Lung (tissue), 12 donors: ENCODE results near the gene LMTK3. TPM values are rescaled to one million over a fixed set of nuclear protein-coding genes. Genes with fewer than 3 reads are reported as not detected.

Source experiments
- ATAC-seq: fragments of 200-7000 bp; cut with Tn5 transposase; one replicate; pipeline ENCODE4 v1.9.1; 2020; ENCODE audit warnings: moderate number of reproducible peaks; ENCODE audit not compliant: insufficient read depth, low FRiP score
- DNase-seq, 3 donors: peaks; one replicate each; pipeline ENCODE4 v3.0.0-alpha.2; 2013 to 2017
- H3K27ac ChIP-seq, 2 donors: one replicate each; pipeline ENCODE4 v1.5.1; 2013; ENCODE audit warnings: mild to moderate bottlenecking in 2 of 2, moderate library complexity in 2 of 2, control low read depth in 1 of 2, inconsistent platforms in 1 of 2, low read depth in 1 of 2, low read length in 1 of 2
- H3K27me3 ChIP-seq, 3 donors: one replicate each; pipeline ENCODE4 v1.5.1; 2013; ENCODE audit warnings: low read length in 2 of 3; ENCODE audit not compliant: control insufficient read depth in 3 of 3, insufficient read depth in 3 of 3
- H3K36me3 ChIP-seq, 4 donors: one replicate each; pipeline ENCODE4 v1.5.1; 2013; ENCODE audit warnings: low read length in 4 of 4, mild to moderate bottlenecking in 1 of 4, moderate library complexity in 1 of 4; ENCODE audit not compliant: control insufficient read depth in 4 of 4, insufficient read depth in 4 of 4
- H3K4me1 ChIP-seq, 5 donors: one replicate each; pipeline ENCODE4 v1.5.1; 2013; ENCODE audit warnings: low read length in 5 of 5, mild to moderate bottlenecking in 2 of 5, moderate library complexity in 1 of 5; ENCODE audit not compliant: control insufficient read depth in 5 of 5, insufficient read depth in 5 of 5
- H3K4me3 ChIP-seq: one replicate; pipeline ENCODE4 v1.5.1; 2013; ENCODE audit warnings: mild to moderate bottlenecking, control low read depth, moderate library complexity
- H3K9ac ChIP-seq, 2 donors: one replicate each; pipeline ENCODE4 v1.5.1; 2013; ENCODE audit warnings: low read length in 2 of 2, control low read depth in 1 of 2; ENCODE audit not compliant: insufficient read depth in 1 of 2
- H3K9me3 ChIP-seq, 4 donors: one replicate each; pipeline ENCODE4 v1.5.1; 2013; ENCODE audit warnings: low read length in 3 of 4, mild to moderate bottlenecking in 1 of 4, moderate library complexity in 1 of 4; ENCODE audit not compliant: control insufficient read depth in 4 of 4, insufficient read depth in 3 of 4
- CTCF ChIP-seq: IDR thresholded peaks from 2 replicates; pipeline ENCODE4 v1.5.1; 2012; ENCODE audit warnings: mild to moderate bottlenecking; ENCODE audit errors: control extremely low read depth, extremely low read depth
- WGBS, 2 donors: extraction: QIAGEN DNeasy Blood & Tissue Kit; methylation state at CpG; one replicate each; pipeline ENCODE4 v1.1.7; 2013; 5-methylcytosine and 5-hydroxymethylcytosine counted together
- polyA plus RNA-seq, 2 donors: library from polyadenylated mRNA; stranded (reverse); fragments of 200-250 nt; gene quantifications; one replicate each; pipeline ENCODE4 v1.2.1, GENCODE V29; 2013
- total RNA-seq, 2 donors: library from RNA; depleted of rRNA in 1 of 2; stranded (reverse); fragments of >200 nt in 1 of 2; gene quantifications; one replicate each; pipeline ENCODE4 v1.2.1, GENCODE V29; 2014 to 2021
- donor health status: control.
- donor health status: control.
- donor health status: Bipolar disorder and iron deficiency.
- donor health status: healthy.
- donor health status: DM: yes; HTN: yes; CAD: no.

LMTK3 gene
- total and polyA plus RNA-seq, 4 donors = 1.9 to 10.7 (median 4.8) TPM

DNA sequence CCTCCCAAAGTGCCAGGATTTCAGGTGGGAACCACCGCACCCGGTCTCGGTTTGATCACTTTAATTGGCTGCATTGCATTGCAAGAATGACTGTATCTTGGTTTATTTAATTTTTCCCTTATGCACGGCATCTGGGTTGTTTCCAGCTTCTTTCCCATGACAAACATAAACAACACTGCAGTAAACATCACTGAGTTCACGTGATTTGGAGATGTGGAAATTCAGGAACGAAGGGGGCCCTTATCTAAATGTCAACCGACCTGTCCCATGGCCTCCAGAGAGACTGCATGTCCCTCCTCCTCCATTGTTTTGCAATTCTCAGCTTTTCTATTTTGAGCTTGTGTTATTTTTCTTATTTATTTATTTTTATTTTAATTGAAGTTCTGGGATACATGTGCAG, 25.9 kb upstream of the LMTK3 start:
- no peaks in the 10 kb centered on the region for H3K4me1 ChIP-seq
- DNase-seq (peak in 1 of 3 donors; percentile 33), ATAC-seq (no peak)
- H3K9ac ChIP-seq = no peak overlapping the region
- no peak overlapping the region for H3K27ac ChIP-seq
- TF ChIP-seq CTCF = no peak
- no peaks in the 10 kb centered on the region for H3K27me3 ChIP-seq
- 81% methylated on average over 7 of the region's 7 CpGs for WGBS, 2 donors
- H3K36me3 ChIP-seq = no peaks in the 10 kb centered on the region
- H3K9me3 ChIP-seq = no peaks in the 10 kb centered on the region
- no peak overlapping the region for H3K4me3 ChIP-seq

- no peak for ATAC-seq
- no peak for DNase-seq
- Histone ChIP-seq H3K36me3 (no peaks in the 10 kb centered on the region), H3K4me1 (no peaks in the 10 kb centered on the region), H3K9me3 (peaks cover 0 to 8% (median 0%) of the 10 kb centered on the region in 4 donors), H3K9ac (no peak overlapping the region), H3K27me3 (no peaks in the 10 kb centered on the region), H3K27ac (no peak overlapping the region), H3K4me3 (no peak overlapping the region)
- 86 to 93% methylated on average over 10 of the region's 10 CpGs for WGBS, 2 donors
- no peak for TF ChIP-seq CTCF
Observed at GRCh38 chr19:48533770-48534169, 22.1 kb upstream of the LMTK3 start.

DNA sequence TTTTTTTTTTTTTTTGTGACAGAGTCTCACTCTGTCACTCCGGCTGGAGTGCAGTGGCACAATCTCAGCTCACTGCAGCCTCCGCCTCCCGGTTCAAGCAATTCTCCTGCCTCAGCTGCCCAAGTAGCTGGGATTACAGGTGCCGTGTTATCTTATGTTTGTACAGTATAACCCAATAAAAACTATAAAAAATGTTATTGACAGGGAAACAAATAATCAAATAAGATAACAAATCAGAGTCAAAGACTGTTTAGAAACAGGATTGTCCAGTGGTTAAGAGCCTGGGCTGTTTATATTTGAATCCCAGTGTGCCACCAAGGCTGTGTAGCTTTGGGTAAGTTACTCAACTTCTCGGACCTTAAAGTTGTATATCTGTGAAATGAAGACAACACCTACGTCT, 19.1 kb upstream of the LMTK3 start:
- DNase-seq (no peak), ATAC-seq (no peak)
- Histone ChIP-seq H3K36me3 (no peaks in the 10 kb centered on the region), H3K4me1 (no peaks in the 10 kb centered on the region), H3K27ac (no peak overlapping the region), H3K9me3 (peaks cover 0 to 17% (median 2%) of the 10 kb centered on the region in 4 donors), H3K4me3 (no peak overlapping the region), H3K9ac (no peak overlapping the region), H3K27me3 (no peaks in the 10 kb centered on the region)
- 76 to 78% methylated on average over 6 of the region's 6 CpGs for WGBS, 2 donors
- TF ChIP-seq CTCF = no peak

DNA sequence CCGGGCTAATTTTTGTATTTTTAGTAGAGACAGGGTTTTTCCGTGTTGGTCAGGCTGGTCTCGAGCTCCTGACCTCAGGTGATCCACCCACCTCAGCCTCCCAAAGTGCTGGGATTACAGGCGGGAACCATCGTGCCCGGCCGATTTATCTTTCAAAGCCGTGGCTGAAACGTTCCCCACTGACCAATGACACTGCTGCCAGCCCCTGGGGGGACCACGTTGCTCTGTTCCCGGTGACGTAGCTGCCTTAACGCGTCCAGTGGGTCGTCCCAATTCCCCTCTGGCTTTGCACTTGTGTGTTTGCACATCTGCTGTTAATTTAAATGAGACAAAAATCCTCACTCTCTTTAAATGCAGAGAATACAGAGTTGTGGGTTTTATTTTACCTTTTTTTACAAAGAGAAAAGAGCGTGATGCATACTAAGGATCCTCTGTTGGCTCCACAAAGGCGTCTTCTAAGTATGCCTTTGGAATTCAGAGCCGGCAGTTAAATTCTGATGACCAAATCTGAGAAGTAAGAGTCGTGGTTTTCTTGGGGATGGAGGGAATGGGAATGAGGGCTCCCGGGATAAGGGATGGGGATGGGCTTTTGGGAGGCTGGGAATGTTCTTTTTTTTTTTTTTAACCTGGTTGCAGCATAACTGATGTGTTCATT, 18.6 kb upstream of the LMTK3 start:
- H3K4me1 ChIP-seq = no peaks in the 10 kb centered on the region
- DNase-seq (no peak), ATAC-seq (no peak)
- H3K36me3 ChIP-seq = no peaks in the 10 kb centered on the region
- no peaks in the 10 kb centered on the region for H3K27me3 ChIP-seq
- no peak overlapping the region for H3K9ac ChIP-seq
- peaks cover 0 to 17% (median 2%) of the 10 kb centered on the region in 4 donors for H3K9me3 ChIP-seq
- 69 to 73% methylated on average over 20 of the region's 20 CpGs for WGBS, 2 donors
- H3K27ac ChIP-seq = no peak overlapping the region
- H3K4me3 ChIP-seq = no peak overlapping the region
- no peak for TF ChIP-seq CTCF
